Stimulated activated CD8-positive, alpha-beta memory T cell treated with anti-CD3 and anti-CD28 coated beads, Interleukin-7, amount 100 ng/mL, for 24 hours (primary cell): ENCODE results near the gene MED22.
"Not testable (repeated sequence)": the region's sequence is repeated elsewhere in the genome, so short reads cannot be mapped to it uniquely, and the experiment has no call there.

ENCODE experiments used
- DNase-seq: peaks from one replicate; pipeline ENCODE4 v3.0.0-alpha.2; 2020; ENCODE audit warnings: low read depth

Gene MED22

DNA sequence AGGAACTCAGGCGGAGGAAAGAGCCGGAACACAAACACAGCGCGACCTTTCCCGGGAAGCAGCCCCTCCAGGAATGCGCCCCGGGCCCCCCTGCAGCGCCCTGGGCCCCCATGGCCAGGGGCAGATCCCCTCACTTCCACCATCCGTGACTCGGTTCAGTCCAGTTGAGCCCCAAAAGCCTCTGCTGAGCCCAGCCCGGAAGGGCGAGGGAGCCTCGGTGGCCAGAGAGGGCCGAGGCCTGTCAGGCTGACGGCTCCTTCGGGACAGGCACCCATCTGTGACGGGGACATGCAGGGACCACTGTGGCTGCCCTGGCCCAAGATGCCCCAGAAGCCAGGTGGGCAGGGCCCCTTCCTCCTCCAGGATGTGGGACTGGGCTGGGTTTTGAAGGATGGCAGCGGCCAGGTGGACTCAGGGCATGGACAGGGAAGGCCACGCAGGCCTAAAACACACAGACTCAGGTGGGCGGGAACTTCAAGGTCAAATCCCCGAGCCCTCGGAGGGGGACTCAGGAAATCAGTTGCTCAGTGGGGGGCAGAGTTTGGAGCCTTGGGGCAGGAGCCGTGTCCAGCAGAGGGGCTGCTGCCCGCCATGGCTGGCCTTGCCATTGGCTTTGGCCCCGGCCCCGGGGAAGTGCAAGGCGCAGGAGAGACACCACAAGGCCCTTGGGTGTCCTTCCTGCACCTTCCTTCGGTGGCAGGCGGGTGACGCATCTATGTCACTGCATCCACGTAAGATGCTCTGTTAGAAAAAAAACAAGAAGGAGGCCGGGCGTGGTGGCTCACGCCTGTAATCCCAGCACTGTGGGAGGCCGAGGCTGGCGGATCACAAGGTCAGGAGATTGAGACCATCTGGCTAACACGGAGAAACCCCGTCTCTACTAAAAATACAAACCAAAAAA is 43.2 kb downstream of the MED22 start:
- no peak for DNase-seq

DNA sequence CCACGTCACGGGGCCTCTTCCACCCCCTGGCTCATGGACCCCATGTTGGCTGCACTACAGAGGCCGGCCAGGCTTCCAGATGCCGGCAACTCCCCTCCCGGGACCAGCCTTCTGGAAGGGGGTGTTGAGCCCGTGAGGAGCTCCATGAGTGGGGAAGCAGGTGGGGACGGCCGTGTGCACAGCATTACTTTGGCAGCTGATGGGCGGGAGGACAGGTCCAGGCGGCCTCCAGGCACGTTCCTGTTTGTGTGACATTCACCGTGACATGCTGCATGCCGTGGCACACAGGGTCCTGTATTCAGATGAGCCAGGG is 43.8 kb downstream of the MED22 start:
- no peak for DNase-seq

DNA sequence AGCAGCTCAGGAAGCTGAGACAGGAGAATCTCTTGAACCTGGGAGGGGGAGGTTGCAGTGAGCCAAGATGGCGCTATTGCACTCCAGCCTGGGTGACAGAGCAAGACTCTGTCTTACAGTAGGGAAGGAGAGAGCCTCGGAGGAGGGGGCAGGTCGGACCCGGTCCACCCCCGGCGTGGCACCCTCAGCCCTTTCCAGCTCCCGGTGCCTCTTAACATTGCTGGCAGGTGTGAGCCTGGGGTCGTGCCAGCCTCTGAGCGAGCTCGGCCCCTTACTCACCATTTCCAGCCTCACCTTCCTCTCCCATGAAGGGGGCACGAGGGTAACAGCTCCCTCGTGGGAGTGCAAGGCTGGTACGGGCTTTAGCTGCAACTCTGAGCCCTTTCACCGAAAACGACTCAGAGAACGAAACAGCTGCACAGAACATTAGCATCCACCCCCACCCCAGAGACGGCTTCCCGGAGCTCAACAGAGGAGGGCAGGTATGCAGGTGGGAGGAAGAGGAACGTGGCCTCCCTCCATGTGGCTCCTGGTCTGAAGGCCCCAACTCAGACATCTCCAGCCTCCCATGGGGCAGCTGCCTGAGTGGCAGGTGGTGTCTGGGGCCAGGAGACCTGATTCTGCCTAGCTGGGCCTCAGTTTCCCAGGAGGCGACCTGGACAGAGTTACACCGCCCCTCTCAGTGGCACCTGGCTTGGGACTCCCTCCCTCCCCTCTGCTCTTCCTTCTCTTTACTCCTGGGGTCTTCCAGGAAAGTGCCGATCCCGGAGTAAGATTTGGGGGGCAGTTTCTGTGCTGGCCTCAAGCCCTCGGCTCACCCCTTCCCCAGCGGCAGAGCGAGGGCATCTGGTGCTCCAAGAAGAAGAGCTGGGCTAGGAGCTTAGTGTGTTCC is 44.4 kb downstream of the MED22 start:
- no peak for DNase-seq

DNA sequence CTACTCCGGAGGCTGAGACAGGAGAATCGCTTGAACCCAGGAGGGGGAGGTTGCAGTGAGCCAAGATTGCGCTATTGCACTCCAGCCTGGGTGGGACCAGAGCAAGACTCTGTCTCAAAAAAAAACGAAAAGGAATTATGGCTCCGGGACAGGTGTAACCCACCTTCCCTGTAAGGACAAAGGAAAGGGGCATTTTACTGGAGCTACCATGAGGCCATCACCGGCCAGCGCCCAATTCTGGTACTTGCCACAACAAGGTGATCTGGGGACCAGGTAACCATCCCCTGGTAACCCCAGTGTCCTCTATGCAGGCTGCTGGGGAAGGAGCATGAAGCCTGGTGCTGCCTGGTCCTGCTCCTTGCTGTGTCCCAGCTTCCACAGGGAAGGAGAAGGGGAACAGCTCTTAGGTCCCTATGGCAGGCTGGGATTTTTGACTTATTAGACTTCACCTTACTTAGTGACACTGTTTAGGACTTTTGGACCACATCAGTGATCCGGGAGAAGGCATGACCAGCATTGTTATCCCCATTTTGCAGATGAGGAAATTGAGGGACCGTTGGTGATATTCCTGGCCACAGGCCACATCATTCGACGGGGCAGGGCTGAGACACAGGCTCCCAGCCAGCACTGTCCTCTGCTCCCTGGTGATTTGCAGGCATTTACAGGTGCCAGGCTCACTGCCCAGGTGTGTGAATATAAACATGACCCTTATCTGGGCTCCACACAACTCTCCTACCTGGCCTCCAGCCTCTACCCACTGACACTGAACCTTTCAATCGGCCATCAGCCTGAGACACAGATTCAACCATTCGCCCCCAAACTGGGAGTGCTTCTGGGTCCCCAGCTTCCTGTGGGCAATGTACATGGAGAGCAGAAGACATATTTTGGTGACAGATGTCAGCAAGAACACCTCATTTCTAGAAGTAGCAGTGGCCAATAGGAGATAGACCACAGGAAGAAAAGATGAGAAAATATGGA is 46.4 kb downstream of the MED22 start:
- DNase-seq = no peak

DNA sequence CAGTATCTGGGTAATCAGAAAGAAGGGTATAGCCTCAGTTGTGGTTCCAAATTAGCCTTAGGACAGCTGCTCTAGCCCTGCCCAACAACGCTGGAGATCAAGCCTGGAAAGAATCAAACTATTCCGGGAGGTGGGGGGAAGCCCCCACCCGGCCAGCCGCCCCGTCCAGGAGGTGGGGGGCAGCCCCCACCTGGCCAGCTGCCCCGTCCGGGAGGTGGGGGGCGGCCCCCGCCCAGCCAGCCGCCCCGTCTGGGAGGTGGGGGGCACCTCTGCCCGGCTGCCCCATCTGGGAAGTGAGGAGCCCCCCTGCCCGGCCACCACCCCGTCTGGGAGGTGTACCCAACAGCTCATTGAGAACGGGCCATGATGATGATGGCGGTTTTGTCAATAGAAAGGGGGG is 47.9 kb downstream of the MED22 start:
- not testable (repeated sequence) for DNase-seq

DNA sequence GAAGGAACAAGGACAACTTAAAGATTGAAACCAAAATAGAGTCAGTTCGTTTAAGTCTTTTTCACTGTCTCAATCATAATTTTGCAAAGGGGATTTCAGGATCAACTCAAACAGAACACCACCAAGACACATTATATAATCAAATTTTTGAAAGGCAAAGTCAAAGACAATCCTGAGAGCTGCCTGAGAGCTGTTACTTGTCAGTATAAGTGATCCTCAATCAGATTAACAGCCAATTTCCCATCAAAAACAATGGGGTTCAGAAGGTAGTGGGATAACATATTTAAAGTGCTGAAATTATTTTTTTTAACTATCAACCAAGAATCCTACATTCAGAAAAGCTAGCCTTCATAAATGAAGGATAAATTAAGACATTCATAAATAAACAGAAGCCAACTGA is 53.7 kb downstream of the MED22 start:
- DNase-seq = no peak

DNA sequence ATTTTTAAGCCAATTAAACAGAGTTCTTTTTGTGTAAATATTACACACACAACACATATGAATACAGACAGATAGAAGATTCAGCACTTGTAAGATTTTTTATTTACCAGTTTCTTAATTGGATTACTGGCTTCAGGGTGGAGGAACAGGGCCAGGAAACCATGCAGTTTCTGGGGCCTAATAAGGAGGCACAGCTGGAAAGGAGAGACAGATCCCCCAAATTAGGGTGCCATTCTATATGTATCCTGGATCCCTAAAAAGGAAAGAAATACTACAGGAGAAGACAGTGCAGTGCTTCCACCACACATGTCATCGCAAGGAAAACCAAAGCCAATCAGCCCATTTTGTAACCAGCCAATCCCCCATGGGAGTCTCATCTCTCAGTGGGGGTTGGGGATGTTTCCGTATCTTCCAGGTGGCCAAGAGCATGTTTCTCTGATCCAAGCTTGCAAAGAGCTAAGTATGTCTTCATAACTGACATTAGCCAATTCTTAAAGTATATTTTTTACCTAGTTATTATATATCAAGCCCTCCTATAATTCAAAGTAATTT is 57.1 kb downstream of the MED22 start:
- no peak for DNase-seq
